Skeletal muscle tissue (tissue), 4 donors: ENCODE data around the gene NECTIN4. TPM values are rescaled to one million over a fixed set of nuclear protein-coding genes. Genes with fewer than 3 reads are reported as not detected.

Experiments used
- H3K27ac ChIP-seq: one replicate; pipeline ENCODE4 v1.7.0; 2013; ENCODE audit warnings: mild to moderate bottlenecking, low read depth, low read length, inconsistent platforms
- H3K27me3 ChIP-seq, 3 donors: one replicate each; pipeline ENCODE4 v1.7.0; 2013; ENCODE audit warnings: low read length in 3 of 3; ENCODE audit not compliant: control insufficient read depth in 3 of 3, insufficient read depth in 3 of 3
- H3K36me3 ChIP-seq, 3 donors: one replicate each; pipeline ENCODE4 v1.7.0; 2013; ENCODE audit warnings: low read length in 3 of 3; ENCODE audit not compliant: control insufficient read depth in 3 of 3, insufficient read depth in 3 of 3
- H3K4me1 ChIP-seq, 3 donors: one replicate each; pipeline ENCODE4 v1.7.0; 2013; ENCODE audit warnings: low read length in 3 of 3, mild to moderate bottlenecking in 3 of 3; ENCODE audit not compliant: control insufficient read depth in 3 of 3, insufficient read depth in 3 of 3
- H3K4me3 ChIP-seq, 3 donors: one replicate each; pipeline ENCODE4 v1.7.0; 2013; ENCODE audit warnings: low read length in 3 of 3
- H3K9ac ChIP-seq, 3 donors: one replicate each; pipeline ENCODE4 v1.7.0; 2013; ENCODE audit warnings: low read length in 3 of 3, mild to moderate bottlenecking in 3 of 3, moderate library complexity in 2 of 3, low read depth in 1 of 3
- H3K9me3 ChIP-seq, 3 donors: one replicate each; pipeline ENCODE4 v1.7.0; 2013; ENCODE audit warnings: low read length in 3 of 3; ENCODE audit not compliant: control insufficient read depth in 3 of 3
- total RNA-seq: library from RNA; depleted of rRNA; stranded (reverse); fragments of >200 nt; gene quantifications from one replicate; pipeline ENCODE4 v1.2.3, GENCODE V29; 2014
- donor health status: Osteomylitis.

NECTIN4 gene
- total RNA-seq, 1 donor from 2014 or later: not detected

GRCh38 chr1:161113915-161114314 is 24.6 kb upstream of the NECTIN4 start:
- Histone ChIP-seq H3K27me3 (no peaks in the 10 kb centered on the region), H3K4me1 (peaks cover 32 to 48% (median 34%) of the 10 kb centered on the region in 3 donors), H3K27ac (no peak overlapping the region), H3K36me3 (no peaks in the 10 kb centered on the region), H3K9ac (no peak overlapping the region), H3K9me3 (no peaks in the 10 kb centered on the region), H3K4me3 (no peak overlapping the region)

GRCh38 chr1:161111527-161111926 is 22.2 kb upstream of the NECTIN4 start:
- Histone ChIP-seq H3K9ac (no peak overlapping the region), H3K4me1 (peaks cover 17 to 34% (median 18%) of the 10 kb centered on the region in 3 donors), H3K27ac (no peak overlapping the region), H3K9me3 (no peaks in the 10 kb centered on the region), H3K36me3 (no peaks in the 10 kb centered on the region), H3K27me3 (no peaks in the 10 kb centered on the region), H3K4me3 (no peak overlapping the region)

GRCh38 chr1:161111117-161111516 is 21.8 kb upstream of the NECTIN4 start:
- no peaks in the 10 kb centered on the region for H3K27me3 ChIP-seq
- no peak overlapping the region for H3K4me3 ChIP-seq
- H3K9ac ChIP-seq: no peak overlapping the region
- H3K4me1 ChIP-seq: peaks cover 15 to 30% (median 15%) of the 10 kb centered on the region in 3 donors
- H3K36me3 ChIP-seq: no peaks in the 10 kb centered on the region
- H3K9me3 ChIP-seq: no peaks in the 10 kb centered on the region
- no peak overlapping the region for H3K27ac ChIP-seq

GRCh38 chr1:161106431-161106830 is 17.1 kb upstream of the NECTIN4 start:
- Histone ChIP-seq H3K36me3 (peaks cover 7 to 9% (median 9%) of the 10 kb centered on the region in 3 donors), H3K9me3 (no peaks in the 10 kb centered on the region), H3K27ac (no peak overlapping the region), H3K9ac (no peak overlapping the region), H3K4me1 (peaks cover 0 to 4% (median 0%) of the 10 kb centered on the region in 3 donors), H3K27me3 (no peaks in the 10 kb centered on the region), H3K4me3 (no peak overlapping the region)

GRCh38 chr1:161100556-161100955 is 11.2 kb upstream of the NECTIN4 start:
- Histone ChIP-seq H3K4me1 (peaks cover 17 to 30% (median 23%) of the 10 kb centered on the region in 3 donors), H3K36me3 (peaks cover 13 to 25% (median 18%) of the 10 kb centered on the region in 3 donors), H3K4me3 (no peak overlapping the region), H3K9ac (no peak overlapping the region), H3K27me3 (no peaks in the 10 kb centered on the region), H3K9me3 (no peaks in the 10 kb centered on the region), H3K27ac (no peak overlapping the region)

GRCh38 chr1:161099090-161099802 is 9.9 kb upstream of the NECTIN4 start:
- peak overlapping the region; percentile 76 to 97 (median 90) for H3K4me3 ChIP-seq
- peaks cover 17 to 30% (median 23%) of the 10 kb centered on the region in 3 donors for H3K4me1 ChIP-seq
- H3K9me3 ChIP-seq: no peaks in the 10 kb centered on the region
- H3K27me3 ChIP-seq: no peaks in the 10 kb centered on the region
- no peak overlapping the region for H3K27ac ChIP-seq
- peaks cover 13 to 25% (median 18%) of the 10 kb centered on the region in 3 donors for H3K36me3 ChIP-seq
- peak overlapping the region in 2 of 3 donors; percentile 78 to 84 for H3K9ac ChIP-seq

- peak within 1 kb of the TSS; percentile 73 to 84 (median 78) for H3K9ac ChIP-seq
- H3K36me3 ChIP-seq: peaks cover 13 to 25% (median 18%) of the 10 kb centered on the region in 3 donors
- H3K4me1 ChIP-seq: peaks cover 17 to 30% (median 23%) of the 10 kb centered on the region in 3 donors
- no peaks in the 10 kb centered on the region for H3K9me3 ChIP-seq
- H3K27me3 ChIP-seq: no peaks in the 10 kb centered on the region
- H3K4me3 ChIP-seq: peak within 1 kb of the TSS; percentile 76 to 97 (median 90)
- H3K27ac ChIP-seq: peak within 1 kb of the TSS; percentile 67
These were observed 9.1 kb upstream of the NECTIN4 start, which contains the start of gene KLHDC9 for GRCh38 chr1:161098210-161099068. TSS of gene KLHDC9 (plus strand) at chr1:161098361. CDS start at chr1:161098536, 175 bp downstream.

GRCh38 chr1:161096530-161096929 is 7.2 kb upstream of the NECTIN4 start:
- H3K9ac ChIP-seq: no peak overlapping the region
- H3K4me3 ChIP-seq: no peak overlapping the region
- no peaks in the 10 kb centered on the region for H3K27me3 ChIP-seq
- H3K4me1 ChIP-seq: peaks cover 17 to 30% (median 23%) of the 10 kb centered on the region in 3 donors
- no peak overlapping the region for H3K27ac ChIP-seq
- H3K9me3 ChIP-seq: no peaks in the 10 kb centered on the region
- peaks cover 5 to 17% (median 12%) of the 10 kb centered on the region in 3 donors for H3K36me3 ChIP-seq

- Histone ChIP-seq H3K36me3 (peaks cover 3 to 15% (median 9%) of the 10 kb centered on the region in 3 donors), H3K27me3 (no peaks in the 10 kb centered on the region), H3K27ac (no peak overlapping the region)
These were observed 6.7 kb upstream of the NECTIN4 start for GRCh38 chr1:161096015-161096414.

More at GRCh38 chr1:161096015-161096414, 6.7 kb upstream of the NECTIN4 start:
- peaks cover 17 to 30% (median 23%) of the 10 kb centered on the region in 3 donors for H3K4me1 ChIP-seq
- no peak overlapping the region for H3K9ac ChIP-seq
- no peak overlapping the region for H3K4me3 ChIP-seq
- H3K9me3 ChIP-seq: no peaks in the 10 kb centered on the region
